GM13976 (cell line): ENCODE results near the gene SCTR.

Experiments
- DNase-seq: peaks from one replicate; pipeline ENCODE4 v3.0.0; 2012; ENCODE audit warnings: low spot score
- CTCF ChIP-seq: IDR thresholded peaks from 2 replicates; pipeline ENCODE4 v1.5.1; 2012; ENCODE audit warnings: borderline replicate concordance, mild to moderate bottlenecking; ENCODE audit not compliant: insufficient read depth; ENCODE audit errors: extremely low read depth, missing control alignments, control extremely low read depth
- in situ Hi-C: fragments of 300-500 bp; cut with MboI; formaldehyde crosslinking; loops from one replicate; pipeline ENCODE4 v1.12.0; 2022; ENCODE audit warnings: low sequenced_read_pairs, mixed read lengths, inconsistent platforms; ENCODE audit not compliant: unreplicated experiment

SCTR gene

GRCh38 chr2:119393971-119394748 is 130.1 kb downstream of the SCTR start:
- DNase-seq: no peak
- no peak for TF ChIP-seq CTCF
- in situ Hi-C loops: no loop called here
